HepG2 (cell line): ENCODE measurements around the gene TXLNA. TPM values are rescaled to one million over a fixed set of nuclear protein-coding genes. Genes with fewer than 3 reads are reported as not detected.

Experiments
- ATAC-seq: fragments of 200-7000 bp; cut with Tn5 transposase; 3 replicates; pipeline ENCODE4 v1.9.1; 2020; ENCODE audit warnings: mild to moderate bottlenecking, moderate library complexity
- BruUV-seq: library from RNA; stranded (reverse); fragments of 400-500 nt; replicated peaks from 2 replicates; lab custom pipeline; 2021; lab: Mats Ljungman, UMichigan
- CTCF ChIA-PET: fragments of 300-600 bp; formaldehyde crosslinking; extraction: SDS; loops from one replicate; lab custom pipeline; 2021; ENCODE audit warnings: low total read pairs, inconsistent platforms, low intra/inter-chr PET ratio; lab: Yijun Ruan, JAX
- POLR2A ChIA-PET: fragments of 350-600 bp; sonication (Branson Sonifier 250); formaldehyde crosslinking; loops from one replicate; lab custom pipeline; 2020; ENCODE audit warnings: antibody characterized with exemption, inconsistent platforms; lab: Yijun Ruan, JAX
- DNase-seq: peaks from one replicate; pipeline ENCODE4 v3.0.0-alpha.2; 2015; ENCODE audit warnings: low spot score
- FAIRE-seq: peaks from 3 replicates; lab custom pipeline; 2011; peaks lifted over from hg19 to GRCh38; lab: Jason Lieb, UNC
- H2AFZ ChIP-seq: one replicate; pipeline ENCODE4 v1.6.1; 2011; ENCODE audit warnings: low read length, inconsistent platforms
- H3K27ac ChIP-seq: fragments of 300-600 bp; 3 replicates; pipeline ENCODE4 v1.8.0; 2011; ENCODE audit warnings: mixed run types, mild to moderate bottlenecking, mixed read lengths, low read length, inconsistent platforms; ENCODE audit not compliant: insufficient read depth; ENCODE audit errors: extremely low read length
- H3K27me3 ChIP-seq, 2 experiments: fragments of 200-600 bp in 1 of 2; 2 replicates in 1 of 2; 3 replicates in 1 of 2; pipeline versions ENCODE4 v1.6.0 to v1.8.0; 2011; ENCODE audit warnings: low read length in 2 of 2, mild to moderate bottlenecking in 2 of 2, moderate library complexity in 2 of 2, inconsistent platforms in 1 of 2; ENCODE audit not compliant: insufficient read depth in 2 of 2, control insufficient read depth in 1 of 2
- H3K36me3 ChIP-seq, 2 experiments: fragments of 200-600 bp in 1 of 2; replicated peaks in 1 of 2; 2 replicates in 1 of 2; 3 replicates in 1 of 2; pipeline versions ENCODE4 v1.5.1 to v1.8.0; 2011; ENCODE audit warnings: low read length in 2 of 2, inconsistent platforms in 1 of 2; ENCODE audit not compliant: insufficient read depth in 2 of 2, control insufficient read depth in 1 of 2
- H3K4me1 ChIP-seq: 2 replicates; pipeline ENCODE4 v1.5.1; 2012; ENCODE audit warnings: low read length, inconsistent platforms; ENCODE audit not compliant: insufficient read depth
- H3K4me2 ChIP-seq: 2 replicates; pipeline ENCODE4 v1.6.0; 2011; ENCODE audit warnings: low read depth, low read length, inconsistent platforms
- H3K4me3 ChIP-seq, 3 experiments: fragments of 200-600 bp in 1 of 3; sonication (generic), shearing (Covaris generic) in 1 of 3; replicated peaks in 1 of 3; 2 replicates each; pipeline ENCODE4 v1.5.1; 2011 to 2016; ENCODE audit warnings: low read length in 3 of 3, inconsistent platforms in 2 of 3, low read depth in 2 of 3, mild to moderate bottlenecking in 2 of 3, control low read depth in 1 of 3, mixed read lengths in 1 of 3; ENCODE audit not compliant: insufficient read depth in 1 of 3
- H3K79me2 ChIP-seq: one replicate; pipeline ENCODE4 v1.6.1; 2011; ENCODE audit warnings: low read length, inconsistent platforms; ENCODE audit not compliant: insufficient read depth
- H3K9ac ChIP-seq: 2 replicates; pipeline ENCODE4 v1.6.0; 2011; ENCODE audit warnings: mild to moderate bottlenecking, low read depth, low read length, inconsistent platforms; ENCODE audit not compliant: insufficient read depth
- H3K9me3 ChIP-seq: 2 replicates; pipeline ENCODE4 v1.5.1; 2012; ENCODE audit warnings: mild to moderate bottlenecking, low read length
- H4K20me1 ChIP-seq: 2 replicates; pipeline ENCODE4 v1.6.0; 2011; ENCODE audit warnings: inconsistent platforms, mild to moderate bottlenecking, low read length, moderate library complexity; ENCODE audit not compliant: insufficient read depth
- POLR2G ChIP-seq: fragments of 200-400 bp; formaldehyde crosslinking; IDR thresholded peaks from 2 replicates; pipeline ENCODE4 v1.6.1; 2018; ENCODE audit warnings: mild to moderate bottlenecking, low read depth, low read length, moderate library complexity
- SNAI1 ChIP-seq: sonication (generic); formaldehyde crosslinking; IDR thresholded peaks from 2 replicates; pipeline ENCODE4 v1.5.0; 2020; ENCODE audit warnings: mild to moderate bottlenecking, missing genetic modification reagents, borderline replicate concordance
- TBX2 ChIP-seq: sonication (generic); formaldehyde crosslinking; IDR thresholded peaks from 2 replicates; pipeline ENCODE4 v1.5.0; 2020; ENCODE audit warnings: missing genetic modification reagents, mild to moderate bottlenecking, borderline replicate concordance
- ZNF354B ChIP-seq: sonication (generic); formaldehyde crosslinking; IDR thresholded peaks from 2 replicates; pipeline ENCODE4 v1.8.0; 2022; ENCODE audit warnings: mild to moderate bottlenecking, missing genetic modification reagents
- WGBS: methylation state at CpG from one replicate; pipeline ENCODE4 v1.1.6; 2017; ENCODE audit warnings: low lambda C conversion rate; 5-methylcytosine and 5-hydroxymethylcytosine counted together
- in situ Hi-C: cut with HindIII; loops from 2 replicates; pipeline ENCODE4 v1.10.0; 2017; ENCODE audit warnings: low pct_unique_long_range_greater_than_20kb; ENCODE audit not compliant: extremely low pct_ligation_motif_present
- intact Hi-C: fragments of 100-400 bp; cut with micrococcal nuclease; formaldehyde crosslinking; loops from one replicate; pipeline ENCODE4 v1.10.0; 2022; ENCODE audit not compliant: unreplicated experiment
- polyA plus RNA-seq, 8 experiments: library from polyadenylated mRNA; depleted of rRNA in 3 of 8; stranded (reverse) in 7 of 8; unstranded in 1 of 8; fragments of >200 nt; fragmentation: Illumina TruSeq in 4 of 8; extraction: Trizol in 4 of 8; gene quantifications; 2 replicates each; pipeline versions ENCODE4 v1.2.1 to v1.2.3, GENCODE V29; 2011 to 2016; ENCODE audit warnings: low read depth in 4 of 8, missing spikeins in 1 of 8, mixed read lengths in 1 of 8; ENCODE audit not compliant: insufficient read depth in 1 of 8
- total RNA-seq, 5 experiments: library from RNA; depleted of rRNA; stranded (reverse); fragments of >200 nt; fragmentation: Illumina TruSeq; extraction: Trizol; gene quantifications; 2 replicates each; pipeline ENCODE4 v1.2.3, GENCODE V29; 2016; ENCODE audit warnings: low read depth in 1 of 5
- TF ChIP-seq, protein P1 (sequence below): sonication (generic); formaldehyde crosslinking; IDR thresholded peaks from 2 replicates; pipeline ENCODE4 v1.5.1; 2020; ENCODE audit warnings: mild to moderate bottlenecking, missing genetic modification reagents, borderline replicate concordance
- TF ChIP-seq, protein P2 (sequence below): sonication (generic); formaldehyde crosslinking; IDR thresholded peaks from 2 replicates; pipeline ENCODE4 v1.5.0; 2020; ENCODE audit warnings: mild to moderate bottlenecking, missing genetic modification reagents, borderline replicate concordance

Gene TXLNA
- total and polyA plus RNA-seq, 2 of the 13 experiments (the other 11 are each of a cell fraction or from before 2014, with no cell fraction given), result 29.6 to 67.8 TPM

DNA sequence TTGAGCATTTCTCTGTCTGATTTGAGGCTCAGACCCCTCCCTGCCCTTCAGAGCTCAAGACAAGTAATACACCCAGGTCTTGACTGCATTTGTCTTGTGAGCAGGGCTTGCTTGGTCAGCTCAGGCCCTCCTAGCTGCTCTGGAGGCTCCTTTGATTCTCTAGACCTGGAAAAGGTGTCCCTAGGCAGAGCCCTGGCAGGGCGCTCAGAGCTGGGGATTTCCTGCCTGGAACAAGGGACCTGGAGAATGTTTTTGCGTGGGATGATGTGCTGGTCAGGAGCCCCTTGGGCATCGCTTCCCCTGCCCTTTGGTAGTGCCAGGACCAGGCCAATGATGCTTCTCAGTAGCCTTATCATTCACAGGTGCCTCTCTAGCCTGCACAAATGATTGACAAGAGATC is 16.1 kb downstream of the TXLNA start:
- H3K27ac ChIP-seq, result no peak overlapping the region
- no peaks in the 10 kb centered on the region for H3K9me3 ChIP-seq
- H3K9ac ChIP-seq, result no peak overlapping the region
- TF ChIP-seq, protein P1, sequence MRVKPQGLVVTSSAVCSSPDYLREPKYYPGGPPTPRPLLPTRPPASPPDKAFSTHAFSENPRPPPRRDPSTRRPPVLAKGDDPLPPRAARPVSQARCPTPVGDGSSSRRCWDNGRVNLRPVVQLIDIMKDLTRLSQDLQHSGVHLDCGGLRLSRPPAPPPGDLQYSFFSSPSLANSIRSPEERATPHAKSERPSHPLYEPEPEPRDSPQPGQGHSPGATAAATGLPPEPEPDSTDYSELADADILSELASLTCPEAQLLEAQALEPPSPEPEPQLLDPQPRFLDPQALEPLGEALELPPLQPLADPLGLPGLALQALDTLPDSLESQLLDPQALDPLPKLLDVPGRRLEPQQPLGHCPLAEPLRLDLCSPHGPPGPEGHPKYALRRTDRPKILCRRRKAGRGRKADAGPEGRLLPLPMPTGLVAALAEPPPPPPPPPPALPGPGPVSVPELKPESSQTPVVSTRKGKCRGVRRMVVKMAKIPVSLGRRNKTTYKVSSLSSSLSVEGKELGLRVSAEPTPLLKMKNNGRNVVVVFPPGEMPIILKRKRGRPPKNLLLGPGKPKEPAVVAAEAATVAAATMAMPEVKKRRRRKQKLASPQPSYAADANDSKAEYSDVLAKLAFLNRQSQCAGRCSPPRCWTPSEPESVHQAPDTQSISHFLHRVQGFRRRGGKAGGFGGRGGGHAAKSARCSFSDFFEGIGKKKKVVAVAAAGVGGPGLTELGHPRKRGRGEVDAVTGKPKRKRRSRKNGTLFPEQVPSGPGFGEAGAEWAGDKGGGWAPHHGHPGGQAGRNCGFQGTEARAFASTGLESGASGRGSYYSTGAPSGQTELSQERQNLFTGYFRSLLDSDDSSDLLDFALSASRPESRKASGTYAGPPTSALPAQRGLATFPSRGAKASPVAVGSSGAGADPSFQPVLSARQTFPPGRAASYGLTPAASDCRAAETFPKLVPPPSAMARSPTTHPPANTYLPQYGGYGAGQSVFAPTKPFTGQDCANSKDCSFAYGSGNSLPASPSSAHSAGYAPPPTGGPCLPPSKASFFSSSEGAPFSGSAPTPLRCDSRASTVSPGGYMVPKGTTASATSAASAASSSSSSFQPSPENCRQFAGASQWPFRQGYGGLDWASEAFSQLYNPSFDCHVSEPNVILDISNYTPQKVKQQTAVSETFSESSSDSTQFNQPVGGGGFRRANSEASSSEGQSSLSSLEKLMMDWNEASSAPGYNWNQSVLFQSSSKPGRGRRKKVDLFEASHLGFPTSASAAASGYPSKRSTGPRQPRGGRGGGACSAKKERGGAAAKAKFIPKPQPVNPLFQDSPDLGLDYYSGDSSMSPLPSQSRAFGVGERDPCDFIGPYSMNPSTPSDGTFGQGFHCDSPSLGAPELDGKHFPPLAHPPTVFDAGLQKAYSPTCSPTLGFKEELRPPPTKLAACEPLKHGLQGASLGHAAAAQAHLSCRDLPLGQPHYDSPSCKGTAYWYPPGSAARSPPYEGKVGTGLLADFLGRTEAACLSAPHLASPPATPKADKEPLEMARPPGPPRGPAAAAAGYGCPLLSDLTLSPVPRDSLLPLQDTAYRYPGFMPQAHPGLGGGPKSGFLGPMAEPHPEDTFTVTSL (CRISPR knock-in tag), result no peak
- TF ChIP-seq, protein P2, sequence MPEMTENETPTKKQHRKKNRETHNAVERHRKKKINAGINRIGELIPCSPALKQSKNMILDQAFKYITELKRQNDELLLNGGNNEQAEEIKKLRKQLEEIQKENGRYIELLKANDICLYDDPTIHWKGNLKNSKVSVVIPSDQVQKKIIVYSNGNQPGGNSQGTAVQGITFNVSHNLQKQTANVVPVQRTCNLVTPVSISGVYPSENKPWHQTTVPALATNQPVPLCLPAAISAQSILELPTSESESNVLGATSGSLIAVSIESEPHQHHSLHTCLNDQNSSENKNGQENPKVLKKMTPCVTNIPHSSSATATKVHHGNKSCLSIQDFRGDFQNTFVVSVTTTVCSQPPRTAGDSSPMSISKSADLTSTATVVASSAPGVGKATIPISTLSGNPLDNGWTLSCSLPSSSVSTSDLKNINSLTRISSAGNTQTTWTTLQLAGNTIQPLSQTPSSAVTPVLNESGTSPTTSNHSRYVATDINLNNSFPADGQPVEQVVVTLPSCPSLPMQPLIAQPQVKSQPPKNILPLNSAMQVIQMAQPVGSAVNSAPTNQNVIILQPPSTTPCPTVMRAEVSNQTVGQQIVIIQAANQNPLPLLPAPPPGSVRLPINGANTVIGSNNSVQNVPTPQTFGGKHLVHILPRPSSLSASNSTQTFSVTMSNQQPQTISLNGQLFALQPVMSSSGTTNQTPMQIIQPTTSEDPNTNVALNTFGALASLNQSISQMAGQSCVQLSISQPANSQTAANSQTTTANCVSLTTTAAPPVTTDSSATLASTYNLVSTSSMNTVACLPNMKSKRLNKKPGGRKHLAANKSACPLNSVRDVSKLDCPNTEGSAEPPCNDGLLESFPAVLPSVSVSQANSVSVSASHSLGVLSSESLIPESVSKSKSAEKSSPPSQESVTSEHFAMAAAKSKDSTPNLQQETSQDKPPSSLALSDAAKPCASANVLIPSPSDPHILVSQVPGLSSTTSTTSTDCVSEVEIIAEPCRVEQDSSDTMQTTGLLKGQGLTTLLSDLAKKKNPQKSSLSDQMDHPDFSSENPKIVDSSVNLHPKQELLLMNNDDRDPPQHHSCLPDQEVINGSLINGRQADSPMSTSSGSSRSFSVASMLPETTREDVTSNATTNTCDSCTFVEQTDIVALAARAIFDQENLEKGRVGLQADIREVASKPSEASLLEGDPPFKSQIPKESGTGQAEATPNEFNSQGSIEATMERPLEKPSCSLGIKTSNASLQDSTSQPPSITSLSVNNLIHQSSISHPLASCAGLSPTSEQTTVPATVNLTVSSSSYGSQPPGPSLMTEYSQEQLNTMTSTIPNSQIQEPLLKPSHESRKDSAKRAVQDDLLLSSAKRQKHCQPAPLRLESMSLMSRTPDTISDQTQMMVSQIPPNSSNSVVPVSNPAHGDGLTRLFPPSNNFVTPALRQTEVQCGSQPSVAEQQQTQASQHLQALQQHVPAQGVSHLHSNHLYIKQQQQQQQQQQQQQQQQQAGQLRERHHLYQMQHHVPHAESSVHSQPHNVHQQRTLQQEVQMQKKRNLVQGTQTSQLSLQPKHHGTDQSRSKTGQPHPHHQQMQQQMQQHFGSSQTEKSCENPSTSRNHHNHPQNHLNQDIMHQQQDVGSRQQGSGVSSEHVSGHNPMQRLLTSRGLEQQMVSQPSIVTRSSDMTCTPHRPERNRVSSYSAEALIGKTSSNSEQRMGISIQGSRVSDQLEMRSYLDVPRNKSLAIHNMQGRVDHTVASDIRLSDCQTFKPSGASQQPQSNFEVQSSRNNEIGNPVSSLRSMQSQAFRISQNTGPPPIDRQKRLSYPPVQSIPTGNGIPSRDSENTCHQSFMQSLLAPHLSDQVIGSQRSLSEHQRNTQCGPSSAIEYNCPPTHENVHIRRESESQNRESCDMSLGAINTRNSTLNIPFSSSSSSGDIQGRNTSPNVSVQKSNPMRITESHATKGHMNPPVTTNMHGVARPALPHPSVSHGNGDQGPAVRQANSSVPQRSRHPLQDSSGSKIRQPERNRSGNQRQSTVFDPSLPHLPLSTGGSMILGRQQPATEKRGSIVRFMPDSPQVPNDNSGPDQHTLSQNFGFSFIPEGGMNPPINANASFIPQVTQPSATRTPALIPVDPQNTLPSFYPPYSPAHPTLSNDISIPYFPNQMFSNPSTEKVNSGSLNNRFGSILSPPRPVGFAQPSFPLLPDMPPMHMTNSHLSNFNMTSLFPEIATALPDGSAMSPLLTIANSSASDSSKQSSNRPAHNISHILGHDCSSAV (CRISPR knock-in tag), result no peak
- TF ChIP-seq POLR2G (peak; percentile 32), TBX2 (no peak), SNAI1 (CRISPR knock-in tag) (no peak), ZNF354B (CRISPR knock-in tag) (no peak)
- TF ChIP-seq, all 625 proteins: peak for 1
- Histone ChIP-seq H2AFZ (no peak overlapping the region), H3K4me3 (no peak overlapping the region), H3K36me3 (peaks cover 43 to 67% of the 10 kb centered on the region in 2 experiments), H3K4me1 (peaks cover 9% of the 10 kb centered on the region), H3K79me2 (no peaks in the 10 kb centered on the region), H4K20me1 (no peaks in the 10 kb centered on the region), H3K27me3 (no peaks in the 10 kb centered on the region), H3K4me2 (no peak overlapping the region)
- BruUV-seq, result no TSS peak
- intact Hi-C loops, result no loop called here
- in situ Hi-C loops, result no loop called here
- FAIRE-seq (no peak), ATAC-seq (no peak), DNase-seq (no peak)
- POLR2A ChIA-PET, result interaction anchor here (1.1 kb wide), 1 partner anchor 16 kb away, joined by 4 read pairs; the partner anchor contains the start of gene TXLNA
- CTCF ChIA-PET, result no interaction called here
- 100% methylated on average over 1 of the region's 3 CpGs for WGBS
